HepG2 (cell line): ENCODE results near the gene CALML4.

Source experiments
- ATF1 ChIP-seq: IDR thresholded peaks from 2 replicates; pipeline ENCODE4 v1.6.1; 2016; ENCODE audit warnings: mild to moderate bottlenecking, control low read depth
- CTCF ChIP-seq: sonication (generic); formaldehyde crosslinking; IDR thresholded peaks from 2 replicates; pipeline ENCODE4 v1.5.0; 2020; ENCODE audit warnings: mild to moderate bottlenecking, missing genetic modification reagents, moderate library complexity
- DNMT1 ChIP-seq: sonication (generic); formaldehyde crosslinking; IDR thresholded peaks from 2 replicates; pipeline ENCODE4 v1.5.1; 2020; ENCODE audit warnings: mild to moderate bottlenecking, missing genetic modification reagents
- DPF2 ChIP-seq: sonication (generic); formaldehyde crosslinking; IDR thresholded peaks from 2 replicates; pipeline ENCODE4 v1.4.0; 2020; ENCODE audit warnings: mild to moderate bottlenecking, low read depth, missing genetic modification reagents, borderline replicate concordance
- GTF2F1 ChIP-seq: fragments of 150-350 bp; IDR thresholded peaks from 2 replicates; pipeline ENCODE4 v1.6.1; 2014; ENCODE audit warnings: low read length
- HOXD1 ChIP-seq: sonication (generic); formaldehyde crosslinking; IDR thresholded peaks from 2 replicates; pipeline ENCODE4 v1.5.0; 2020; ENCODE audit warnings: missing genetic modification reagents
- MAFK ChIP-seq, 2 experiments: IDR thresholded peaks in 1 of 2; conservative IDR thresholded peaks in 1 of 2; 2 replicates each; pipeline ENCODE4 v1.6.1; 2011; ENCODE audit warnings: improper control_type of control experiment in 2 of 2, low read length in 2 of 2
- NFIC ChIP-seq: IDR thresholded peaks from 2 replicates; pipeline ENCODE4 v1.6.1; 2012; ENCODE audit warnings: mild to moderate bottlenecking, low read length, inconsistent platforms
- POLR2AphosphoS5 ChIP-seq: IDR thresholded peaks from 2 replicates; pipeline ENCODE4 v1.6.1; 2012; ENCODE audit warnings: low read depth, low read length
- SUZ12 ChIP-seq: fragments of 150-350 bp; IDR thresholded peaks from 2 replicates; pipeline ENCODE4 v1.6.1; 2014; ENCODE audit warnings: low read depth, low read length
- ZBTB33 ChIP-seq: sonication (generic); formaldehyde crosslinking; IDR thresholded peaks from 2 replicates; pipeline ENCODE4 v1.4.0; 2020; ENCODE audit warnings: missing genetic modification reagents
- ZNF318 ChIP-seq: sonication (generic); formaldehyde crosslinking; IDR thresholded peaks from 2 replicates; pipeline ENCODE4 v1.4.0; 2020; ENCODE audit warnings: mild to moderate bottlenecking, missing genetic modification reagents
- ZNF598 ChIP-seq: sonication (generic); formaldehyde crosslinking; IDR thresholded peaks from 2 replicates; pipeline ENCODE4 v1.5.1; 2020; ENCODE audit warnings: mild to moderate bottlenecking, missing genetic modification reagents, borderline replicate concordance
- ZNF768 ChIP-seq: sonication (generic); formaldehyde crosslinking; IDR thresholded peaks from 2 replicates; pipeline ENCODE4 v1.4.0; 2020; ENCODE audit warnings: missing genetic modification reagents

GRCh38 chr15:68231102-68231818 is 26.1 kb upstream of the CALML4 start:
- no peak for TF ChIP-seq SUZ12
- no peak for TF ChIP-seq GTF2F1
- no peak for TF ChIP-seq ZNF598 (CRISPR knock-in tag)
- TF ChIP-seq NFIC: no peak
- no peak for TF ChIP-seq CTCF (CRISPR knock-in tag)
- no peak for TF ChIP-seq DPF2 (CRISPR knock-in tag)
- no peak for TF ChIP-seq ZNF768 (CRISPR knock-in tag)
- no peak for TF ChIP-seq ATF1 (CRISPR knock-in tag)
- no peak for TF ChIP-seq HOXD1 (CRISPR knock-in tag)
- TF ChIP-seq DNMT1 (CRISPR knock-in tag): no peak
- TF ChIP-seq ZBTB33 (CRISPR knock-in tag): no peak
- TF ChIP-seq MAFK (conservative IDR thresholded peaks at IDR 0.05 in 1 of 2, IDR thresholded peaks at IDR 0.05 in 1 of 2; ENCODE audit: low read length in 2 of 2): no peak
- no peak for TF ChIP-seq ZNF318 (CRISPR knock-in tag)
- TF ChIP-seq POLR2AphosphoS5: no peak
